AG20443 (cell line): Measurements from ENCODE around the gene KAT8.

Experiments used
- DNase-seq: peaks from one replicate; pipeline ENCODE4 v3.0.0; 2012; ENCODE audit warnings: low spot score, mixed read lengths

KAT8 gene

GRCh38 chr16:31117384-31118222, at the start of gene KAT8:
Gene KAT8, plus strand, starts transcription at chr16:31117664. Its CDS starts 18 bp downstream, at chr16:31117682.
- DNase-seq, result peak; percentile 96

- peak; percentile 65 for DNase-seq
Observed at GRCh38 chr16:31071861-31072260, 45.6 kb upstream of the KAT8 start.

GRCh38 chr16:31072540-31073141, 44.8 kb upstream of the KAT8 start:
- peak; percentile 39 for DNase-seq

- DNase-seq, result peak; percentile 89
Observed at GRCh38 chr16:31073142-31073969, 44.1 kb upstream of the KAT8 start.

GRCh38 chr16:31073970-31074813, 43.3 kb upstream of the KAT8 start, which contains the start of the genes ZNF646 and ZNF668:
Gene ZNF646, plus strand, starts transcription at chr16:31074422. Its CDS starts 1,903 bp downstream, at chr16:31076325.
Gene ZNF668, minus strand, starts transcription at chr16:31074240. Its CDS starts 9,781 bp downstream, at chr16:31064459.
- peak; percentile 96 for DNase-seq

- no peak for DNase-seq
Observed at GRCh38 chr16:31074814-31075183, 42.7 kb upstream of the KAT8 start.

- no peak for DNase-seq
Observed at GRCh38 chr16:31076319-31076718, 41.1 kb upstream of the KAT8 start.

- no peak for DNase-seq
Observed at GRCh38 chr16:31077024-31077423, 40.4 kb upstream of the KAT8 start.

GRCh38 chr16:31077592-31078396, 39.7 kb upstream of the KAT8 start:
- no peak for DNase-seq

- DNase-seq, result no peak
Observed at GRCh38 chr16:31078597-31079341, 38.7 kb upstream of the KAT8 start.

GRCh38 chr16:31079342-31079944, 38.0 kb upstream of the KAT8 start:
- DNase-seq, result no peak

GRCh38 chr16:31080035-31080629, 37.3 kb upstream of the KAT8 start:
- no peak for DNase-seq

- no peak for DNase-seq
Observed at GRCh38 chr16:31080756-31081419, 36.6 kb upstream of the KAT8 start.

GRCh38 chr16:31081428-31082351, 35.8 kb upstream of the KAT8 start:
- no peak for DNase-seq

GRCh38 chr16:31082368-31083045, 35.0 kb upstream of the KAT8 start:
- no peak for DNase-seq

- no peak for DNase-seq
Observed at GRCh38 chr16:31083081-31083480, 34.4 kb upstream of the KAT8 start.

GRCh38 chr16:31083556-31083955, 33.9 kb upstream of the KAT8 start:
- DNase-seq, result no peak
